ENCODE data around the gene FAM43A. TPM values are rescaled to one million over a fixed set of nuclear protein-coding genes. Genes with fewer than 3 reads are reported as not detected.
A peak's percentile ranks its signal among the peaks of the same experiment; 100 is the strongest.

The FAM43A gene
- total and polyA plus RNA-seq, 9 donors: 4.0 to 12.1 (median 6.3) TPM

- peak overlapping the region in 1 of 2 donors; percentile 5 for H3K27ac ChIP-seq
Measured at GRCh38 chr3:194688200-194688740, 2.6 kb downstream of the FAM43A start.

DNA sequence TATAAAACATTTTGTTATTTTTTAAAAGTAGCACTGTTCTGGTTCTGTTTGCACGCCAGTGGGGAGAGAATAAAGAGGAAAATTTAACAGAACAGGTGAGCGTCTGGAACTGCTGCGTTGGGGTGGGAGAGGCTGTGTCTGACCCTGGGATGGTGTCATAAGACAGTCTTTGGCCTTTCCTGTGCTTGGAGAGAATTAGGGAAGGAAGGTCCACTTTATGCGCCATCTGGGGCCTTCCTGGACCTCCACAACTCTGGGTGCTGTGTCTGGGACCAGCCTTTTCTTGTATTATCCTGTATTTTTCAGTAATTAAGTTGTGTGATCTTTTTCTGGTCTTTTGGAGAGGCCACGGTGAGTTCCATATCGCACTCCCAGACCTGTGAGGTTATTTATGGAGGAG, 3.3 kb downstream of the FAM43A start:
- Histone ChIP-seq H3K36me3 (no peaks in the 10 kb centered on the region), H3K27me3 (no peaks in the 10 kb centered on the region), H3K4me1 (ENCODE audit: insufficient read depth) (peaks cover 17% of the 10 kb centered on the region), H3K4me3 (no peak overlapping the region), H3K9me3 (no peaks in the 10 kb centered on the region), H3K27ac (no peak overlapping the region)
- WGBS, 3 donors: 57 to 70% (median 59%) methylated on average over 6 of the region's 6 CpGs
- no peak for TF ChIP-seq POLR2A (IDR thresholded peaks at IDR 0.05)
- TF ChIP-seq CTCF (IDR thresholded peaks at IDR 0.05): no peak
- TF ChIP-seq EP300 (IDR thresholded peaks at IDR 0.05): no peak
- intact Hi-C loops (cut with DNase I): loop anchor here in 3 of 4 donors (5.0 to 10.0 kb wide), 5 partner anchors 416 to 836 kb away; no protein-coding TSS in a partner anchor
- DNase-seq: no peak

More at GRCh38 chr3:194688200-194688740, 2.6 kb downstream of the FAM43A start:
- intact Hi-C loops (cut with DNase I): loop anchor here in 3 of 4 donors (5.0 to 10.0 kb wide), 5 partner anchors 417 to 837 kb away; no protein-coding TSS in a partner anchor
- WGBS, 3 donors: 10 to 17% (median 11%) methylated on average over 16 of the region's 16 CpGs
- Histone ChIP-seq H3K9me3 (no peaks in the 10 kb centered on the region), H3K4me3 (peak overlapping the region; percentile 55), H3K36me3 (no peaks in the 10 kb centered on the region), H3K27me3 (no peaks in the 10 kb centered on the region), H3K4me1 (ENCODE audit: insufficient read depth) (peaks cover 17% of the 10 kb centered on the region)
- no peak for TF ChIP-seq CTCF (IDR thresholded peaks at IDR 0.05)
- DNase-seq: peak in 4 of 5 donors; percentile 12 to 42 (median 38)

DNA sequence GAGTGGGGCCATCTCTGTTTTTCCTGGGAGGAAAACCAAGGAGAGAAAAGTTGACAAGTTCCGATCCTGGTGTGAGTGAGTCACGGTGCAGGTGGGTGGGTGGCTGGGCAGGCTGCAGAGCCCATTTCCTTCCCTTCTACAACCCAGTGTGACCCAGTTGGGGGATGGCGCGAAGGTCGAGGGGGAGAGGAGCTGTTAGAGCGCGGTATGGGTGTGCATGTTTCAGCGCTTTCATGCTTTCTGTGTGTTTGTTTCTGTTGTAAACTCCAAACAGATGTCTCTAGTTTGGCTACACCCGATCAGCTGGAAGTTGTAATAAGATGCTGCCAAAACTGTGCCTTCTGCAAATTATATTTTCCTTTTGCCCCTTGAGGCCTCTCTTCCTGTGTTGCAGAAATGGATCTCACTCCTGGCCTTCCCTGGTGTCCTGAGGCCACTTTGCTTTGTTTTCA, 3.8 kb downstream of the FAM43A start:
- Histone ChIP-seq H3K27ac (no peak overlapping the region), H3K36me3 (no peaks in the 10 kb centered on the region), H3K4me1 (ENCODE audit: insufficient read depth) (peaks cover 17% of the 10 kb centered on the region), H3K9me3 (no peaks in the 10 kb centered on the region), H3K27me3 (no peaks in the 10 kb centered on the region), H3K4me3 (no peak overlapping the region)
- DNase-seq: peak in 1 of 5 donors; percentile 14
- TF ChIP-seq POLR2A (IDR thresholded peaks at IDR 0.05) (no peak), CTCF (IDR thresholded peaks at IDR 0.05) (no peak), EP300 (IDR thresholded peaks at IDR 0.05) (no peak)
- intact Hi-C loops (cut with DNase I): loop anchor here in 3 of 4 donors (5.0 to 10.0 kb wide), 5 partner anchors 415 to 835 kb away; no protein-coding TSS in a partner anchor
- 8 to 29% (median 17%) methylated on average over 9 of the region's 9 CpGs for WGBS, 3 donors

- Histone ChIP-seq H3K4me3 (no peak overlapping the region), H3K9me3 (no peaks in the 10 kb centered on the region), H3K27me3 (no peaks in the 10 kb centered on the region), H3K36me3 (no peaks in the 10 kb centered on the region), H3K27ac (no peak overlapping the region), H3K4me1 (ENCODE audit: insufficient read depth) (peaks cover 17% of the 10 kb centered on the region)
- DNase-seq: no peak
- TF ChIP-seq CTCF (IDR thresholded peaks at IDR 0.05) (no peak), POLR2A (IDR thresholded peaks at IDR 0.05) (no peak)
- 61 to 75% (median 70%) methylated on average over 8 of the region's 8 CpGs for WGBS, 3 donors
- intact Hi-C loops (cut with DNase I): no loop called here
Measured at GRCh38 chr3:194690501-194691372, 5.1 kb downstream of the FAM43A start.
